Spleen (tissue), 7 donors: ENCODE measurements around the gene DNAH6.

Source experiments
- CTCF ChIP-seq, 11 experiments: fragments of 200-600 bp in 7 of 11; fragments of 450-650 bp in 4 of 11; sonication (generic) in 4 of 11; IDR thresholded peaks in 8 of 11; conservative IDR thresholded peaks in 3 of 11; 1 replicate in 7 of 11; 2 replicates in 4 of 11; pipeline versions ENCODE4 v1.4.0 to v1.8.0; 2016 to 2021; ENCODE audit warnings: antibody characterized with exemption in 11 of 11, inconsistent platforms in 4 of 11, mild to moderate bottlenecking in 1 of 11
- POLR2A ChIP-seq, 3 donors: fragments of 450-650 bp; IDR thresholded peaks; one replicate each; pipeline ENCODE4 v1.5.1; 2017; ENCODE audit warnings: antibody characterized with exemption in 3 of 3, mild to moderate bottlenecking in 1 of 3
- POLR2AphosphoS5 ChIP-seq, 3 donors: sonication (generic); formaldehyde crosslinking; IDR thresholded peaks; one replicate each; pipeline ENCODE4 v1.5.1; 2017; ENCODE audit warnings: antibody characterized with exemption in 3 of 3
- donor health status: DM: no; HTN: no; CAD: no; lungs with moderate emphysema.
- donor health status: DM: no; HTN: no; CAD: no.
- donor health status: DM: no; HTN: no; CAD: no.

DNA sequence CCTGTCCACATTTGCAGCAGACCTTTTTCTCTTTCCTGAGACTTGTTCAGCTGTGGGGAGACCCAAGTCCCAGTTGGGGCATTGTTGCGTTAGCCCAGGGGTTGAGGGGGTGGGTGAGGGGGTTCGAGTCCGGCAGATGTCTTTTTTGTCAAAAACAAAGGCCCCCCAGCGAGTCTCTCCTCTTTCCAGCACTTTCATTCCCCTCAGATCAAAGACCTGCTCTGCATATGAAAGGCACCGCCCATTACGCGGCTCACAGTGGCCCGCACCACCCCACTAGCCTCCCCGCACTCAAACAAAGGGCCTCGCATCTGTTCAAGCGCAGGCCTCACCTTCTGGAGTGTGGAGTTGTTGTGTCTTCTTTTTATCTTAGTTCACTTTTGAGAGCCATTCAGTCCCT lies 339.4 kb downstream of the DNAH6 start:
- TF ChIP-seq POLR2AphosphoS5 (IDR thresholded peaks at IDR 0.05) (no peak), CTCF (IDR thresholded peaks at IDR 0.05 in 8 of 11, conservative IDR thresholded peaks at IDR 0.05 in 3 of 11) (no peak), POLR2A (IDR thresholded peaks at IDR 0.05) (no peak)
